GM10847 (cell line): ENCODE results near the gene CGB7.

Experiments
- POLR2A ChIP-seq: IDR thresholded peaks from 2 replicates; pipeline ENCODE4 v1.6.1; 2011; ENCODE audit not compliant: insufficient read length; ENCODE audit errors: extremely low read depth

Gene CGB7

GRCh38 chr19:49057636-49058234, at the start of gene CGB7:
Gene CGB7, minus strand, starts transcription at chr19:49057749. Its CDS starts 2,374 bp downstream, at chr19:49055375.
- no peak for TF ChIP-seq POLR2A

- TF ChIP-seq POLR2A = no peak
These were observed 49.1 kb upstream of the CGB7 start for GRCh38 chr19:49106648-49107135.

GRCh38 chr19:49104229-49104864, 46.8 kb upstream of the CGB7 start:
- TF ChIP-seq POLR2A = no peak

GRCh38 chr19:49103331-49104085, 46.0 kb upstream of the CGB7 start:
- TF ChIP-seq POLR2A = no peak

DNA sequence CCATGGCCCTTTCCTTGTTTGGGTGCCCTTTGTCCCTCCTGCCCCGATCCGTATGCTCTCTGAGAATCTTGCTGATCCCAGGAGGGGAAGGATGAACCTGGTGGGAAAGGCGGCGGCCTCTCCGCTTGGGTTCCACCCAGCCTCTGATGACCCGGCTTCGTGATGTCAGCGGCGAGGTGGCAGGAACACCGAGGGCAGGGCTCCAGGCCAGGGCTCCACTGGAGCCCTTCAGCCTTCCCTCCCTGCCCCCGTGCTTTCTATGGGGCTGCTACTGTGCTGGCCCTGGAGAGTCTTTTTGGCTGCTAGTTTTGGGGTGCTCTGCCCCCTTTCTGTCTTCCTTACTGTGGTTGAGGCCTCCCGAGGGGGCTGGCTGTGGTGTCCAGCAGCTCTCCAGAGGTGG, 44.8 kb upstream of the CGB7 start:
- no peak for TF ChIP-seq POLR2A

GRCh38 chr19:49101160-49101559, 43.6 kb upstream of the CGB7 start:
- TF ChIP-seq POLR2A = no peak

GRCh38 chr19:49098795-49099194, 41.2 kb upstream of the CGB7 start:
- TF ChIP-seq POLR2A = no peak

DNA sequence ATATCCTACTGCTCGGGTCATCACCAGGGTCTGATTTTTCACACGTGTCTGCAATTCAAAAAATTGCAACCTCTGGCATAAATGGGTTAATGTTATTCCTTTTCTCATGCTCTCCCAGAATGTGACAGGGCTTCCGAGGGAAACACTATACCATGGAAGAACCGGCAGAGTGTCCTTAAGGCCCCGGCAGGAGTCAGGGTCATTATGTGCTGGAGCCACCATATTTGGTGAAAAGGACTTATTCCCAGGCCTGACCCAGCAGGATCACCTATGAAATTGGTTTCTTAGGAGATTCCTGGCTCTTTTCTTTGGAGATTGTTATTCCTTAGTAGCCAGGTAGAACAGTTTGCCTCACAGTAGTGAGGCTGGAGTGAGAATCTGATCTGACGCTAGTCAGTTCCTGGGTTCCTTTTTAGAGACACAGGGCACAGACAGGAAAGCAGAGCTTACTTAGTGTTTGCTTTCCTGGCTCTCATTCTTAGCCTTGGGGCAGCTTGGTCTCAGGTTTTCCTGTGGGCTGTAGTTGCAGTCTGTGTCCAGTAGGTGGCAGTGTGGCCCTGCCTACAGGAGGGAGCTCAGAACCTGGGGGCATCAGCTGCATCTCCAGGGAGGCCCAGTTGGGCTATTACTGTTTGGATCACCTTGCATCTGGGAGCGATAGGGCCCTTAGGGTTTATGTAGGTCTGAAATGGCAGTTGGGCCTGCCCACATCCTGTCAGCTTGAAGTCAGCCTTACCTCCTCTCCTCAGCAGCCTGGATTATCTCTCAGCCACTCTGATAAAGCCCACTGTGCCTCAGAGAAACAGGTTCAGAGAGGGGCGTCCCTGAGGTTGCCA, 40.1 kb upstream of the CGB7 start:
- TF ChIP-seq POLR2A = no peak

GRCh38 chr19:49094505-49095482, 37.2 kb upstream of the CGB7 start:
- TF ChIP-seq POLR2A = no peak

GRCh38 chr19:49092686-49093085, 35.1 kb upstream of the CGB7 start:
- TF ChIP-seq POLR2A = no peak

DNA sequence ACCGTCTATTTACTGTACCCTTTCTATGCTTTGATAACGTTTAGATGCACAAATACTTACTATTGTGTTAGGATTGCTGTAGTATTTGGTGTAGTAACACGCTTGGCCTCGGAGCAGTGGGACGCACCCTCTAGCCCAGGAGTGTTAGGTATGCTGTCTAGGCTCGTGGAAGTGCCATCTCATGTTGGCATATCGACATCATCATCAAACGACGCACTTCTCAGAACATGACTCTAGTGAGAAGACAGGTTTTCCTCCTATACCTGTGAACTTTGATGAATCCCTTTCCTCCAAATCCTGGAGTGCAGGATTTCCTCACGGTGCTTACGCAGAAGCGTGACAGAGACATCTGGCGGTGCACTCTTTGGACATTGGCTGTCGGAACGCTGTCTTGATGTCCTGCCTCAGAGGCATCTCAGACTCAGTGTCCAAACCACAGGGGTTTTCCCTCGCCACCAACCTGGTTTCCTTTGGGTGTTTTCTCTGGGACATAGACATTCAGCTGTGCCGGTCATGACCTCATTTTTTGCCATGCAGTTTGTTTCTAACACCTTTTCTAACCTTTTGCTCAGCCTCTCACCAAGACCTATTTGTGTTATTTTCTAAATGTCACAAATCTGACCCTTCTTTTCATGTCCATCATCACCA, 34.0 kb upstream of the CGB7 start:
- TF ChIP-seq POLR2A = no peak

DNA sequence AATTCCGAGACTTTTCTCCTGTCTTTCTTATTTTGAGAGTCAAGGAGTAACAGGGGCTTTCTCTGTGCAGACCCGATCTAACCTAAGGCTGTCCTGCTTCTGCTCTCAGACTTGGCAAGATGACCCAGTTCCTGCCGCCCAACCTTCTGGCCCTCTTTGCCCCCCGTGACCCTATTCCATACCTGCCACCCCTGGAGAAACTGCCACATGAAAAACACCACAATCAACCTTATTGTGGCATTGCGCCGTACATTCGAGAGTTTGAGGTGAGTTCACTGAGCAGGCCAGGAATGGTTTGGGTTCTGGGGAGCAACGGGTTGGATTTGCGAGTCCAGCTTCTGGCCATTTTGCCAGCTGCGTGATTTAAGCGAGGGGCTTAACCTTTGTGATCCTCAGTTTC, 28.7 kb upstream of the CGB7 start:
- no peak for TF ChIP-seq POLR2A

DNA sequence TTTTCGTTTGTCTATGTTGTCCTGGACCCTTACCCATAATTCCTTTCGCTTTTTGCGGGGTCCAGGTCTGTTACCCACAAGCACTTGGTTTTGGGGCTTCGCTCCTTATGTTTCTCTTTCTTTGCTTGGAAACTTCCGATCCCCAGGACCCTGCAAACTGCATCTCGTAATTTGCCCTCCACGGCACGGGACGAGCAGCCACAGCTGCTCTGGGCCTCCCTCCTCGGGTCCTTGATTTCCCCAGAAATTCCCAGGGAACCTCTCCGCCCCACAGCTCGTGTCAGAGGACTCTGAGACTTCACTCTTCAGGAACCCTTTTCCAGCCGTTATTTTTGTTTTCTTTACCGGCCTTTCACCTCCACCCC, 28.3 kb upstream of the CGB7 start:
- TF ChIP-seq POLR2A = no peak
